ENCODE measurements around the gene APMAP. TPM values are rescaled to one million over a fixed set of nuclear protein-coding genes. Genes with fewer than 3 reads are reported as not detected.

APMAP gene
- total RNA-seq, 2 experiments from 2014 or later: 27.7 to 28.0 TPM

- H3K9me3 ChIP-seq (ENCODE audit: low read length): no peaks in the 10 kb centered on the region
- H3K4me2 ChIP-seq (ENCODE audit: low read length): no peak overlapping the region
- no peaks in the 10 kb centered on the region for H3K79me2 ChIP-seq (ENCODE audit: insufficient read depth, low read depth, low read length)
- ChIA-PET POLR2A (no interaction called here), CTCF (ENCODE audit: unreplicated experiment) (no interaction called here)
- no TSS peak for BruUV-seq (replicated peaks)
- H3K9me2 ChIP-seq (ENCODE audit: insufficient read depth, low read length): no peaks in the 10 kb centered on the region
- no peak overlapping the region for H3K27ac ChIP-seq (ENCODE audit: low read depth, low read length, poor library complexity, severe bottlenecking)
- no peak for DNase-seq (ENCODE audit: low spot score)
- intact Hi-C loops (cut with micrococcal nuclease; ENCODE audit: unreplicated experiment): loop anchor here (2.0 to 5.0 kb wide), 3 partner anchors 44 to 754 kb away; no protein-coding TSS in a partner anchor
- TF ChIP-seq, protein P1, sequence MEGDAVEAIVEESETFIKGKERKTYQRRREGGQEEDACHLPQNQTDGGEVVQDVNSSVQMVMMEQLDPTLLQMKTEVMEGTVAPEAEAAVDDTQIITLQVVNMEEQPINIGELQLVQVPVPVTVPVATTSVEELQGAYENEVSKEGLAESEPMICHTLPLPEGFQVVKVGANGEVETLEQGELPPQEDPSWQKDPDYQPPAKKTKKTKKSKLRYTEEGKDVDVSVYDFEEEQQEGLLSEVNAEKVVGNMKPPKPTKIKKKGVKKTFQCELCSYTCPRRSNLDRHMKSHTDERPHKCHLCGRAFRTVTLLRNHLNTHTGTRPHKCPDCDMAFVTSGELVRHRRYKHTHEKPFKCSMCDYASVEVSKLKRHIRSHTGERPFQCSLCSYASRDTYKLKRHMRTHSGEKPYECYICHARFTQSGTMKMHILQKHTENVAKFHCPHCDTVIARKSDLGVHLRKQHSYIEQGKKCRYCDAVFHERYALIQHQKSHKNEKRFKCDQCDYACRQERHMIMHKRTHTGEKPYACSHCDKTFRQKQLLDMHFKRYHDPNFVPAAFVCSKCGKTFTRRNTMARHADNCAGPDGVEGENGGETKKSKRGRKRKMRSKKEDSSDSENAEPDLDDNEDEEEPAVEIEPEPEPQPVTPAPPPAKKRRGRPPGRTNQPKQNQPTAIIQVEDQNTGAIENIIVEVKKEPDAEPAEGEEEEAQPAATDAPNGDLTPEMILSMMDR (conservative IDR thresholded peaks at IDR 0.05; ENCODE audit: low read length): no peak
- no peak for TF ChIP-seq EZH2phosphoT487 (IDR thresholded peaks at IDR 0.05; ENCODE audit: borderline replicate concordance, low read depth, low read length)
- no peaks in the 10 kb centered on the region for H3K36me3 ChIP-seq (ENCODE audit: insufficient read depth, low read length)
- no peaks in the 10 kb centered on the region for H3K4me1 ChIP-seq (ENCODE audit: insufficient read depth, low read length, poor library complexity, severe bottlenecking)
- no peak overlapping the region for H3K4me3 ChIP-seq (ENCODE audit: low read depth, low read length, poor library complexity, severe bottlenecking)
- no peak overlapping the region for H2AFZ ChIP-seq (ENCODE audit: low read length)
- no peaks in the 10 kb centered on the region for H4K20me1 ChIP-seq (ENCODE audit: insufficient read depth, low read length)
Measured at GRCh38 chr20:24916412-24916811, 76.1 kb downstream of the APMAP start.

DNA sequence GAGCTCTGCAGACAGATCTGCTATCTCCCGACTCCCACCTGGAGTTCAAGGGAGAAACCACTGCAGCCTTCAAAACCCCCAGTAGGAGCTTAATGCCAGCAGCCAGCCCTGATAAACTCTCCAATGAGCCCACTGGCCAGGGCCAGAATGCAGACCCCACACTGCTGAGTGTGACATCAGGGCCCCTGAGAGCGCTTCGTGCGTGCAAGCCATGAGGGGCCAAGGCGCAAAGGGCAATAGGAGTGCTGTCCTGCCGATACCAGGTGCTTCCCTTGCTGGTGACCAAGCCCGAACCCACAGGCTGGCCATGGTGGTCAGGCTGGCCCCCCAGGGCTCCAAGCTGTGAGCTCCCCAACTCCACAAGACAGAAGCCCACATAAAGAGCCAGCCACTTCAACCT is 76.7 kb downstream of the APMAP start:
- Histone ChIP-seq H2AFZ (ENCODE audit: low read length) (no peak overlapping the region), H4K20me1 (ENCODE audit: insufficient read depth, low read length) (no peaks in the 10 kb centered on the region), H3K79me2 (ENCODE audit: insufficient read depth, low read depth, low read length) (no peaks in the 10 kb centered on the region), H3K36me3 (ENCODE audit: insufficient read depth, low read length) (no peaks in the 10 kb centered on the region), H3K4me3 (ENCODE audit: low read depth, low read length, poor library complexity, severe bottlenecking) (no peak overlapping the region), H3K4me2 (ENCODE audit: low read length) (no peak overlapping the region), H3K27ac (ENCODE audit: low read depth, low read length, poor library complexity, severe bottlenecking) (no peak overlapping the region), H3K9me2 (ENCODE audit: insufficient read depth, low read length) (no peaks in the 10 kb centered on the region), H3K4me1 (ENCODE audit: insufficient read depth, low read length, poor library complexity, severe bottlenecking) (no peaks in the 10 kb centered on the region), H3K9me3 (ENCODE audit: low read length) (no peaks in the 10 kb centered on the region)
- intact Hi-C loops (cut with micrococcal nuclease; ENCODE audit: unreplicated experiment): loop anchor here (2.0 to 5.0 kb wide), 3 partner anchors 44 to 754 kb away; no protein-coding TSS in a partner anchor
- BruUV-seq (replicated peaks): no TSS peak
- no peak for DNase-seq (ENCODE audit: low spot score)
- CTCF ChIA-PET (ENCODE audit: unreplicated experiment): no interaction called here
- no peak for TF ChIP-seq EZH2phosphoT487 (IDR thresholded peaks at IDR 0.05; ENCODE audit: borderline replicate concordance, low read depth, low read length)
- TF ChIP-seq, protein P1 (conservative IDR thresholded peaks at IDR 0.05; ENCODE audit: low read length): no peak
- POLR2A ChIA-PET: no interaction called here

DNA sequence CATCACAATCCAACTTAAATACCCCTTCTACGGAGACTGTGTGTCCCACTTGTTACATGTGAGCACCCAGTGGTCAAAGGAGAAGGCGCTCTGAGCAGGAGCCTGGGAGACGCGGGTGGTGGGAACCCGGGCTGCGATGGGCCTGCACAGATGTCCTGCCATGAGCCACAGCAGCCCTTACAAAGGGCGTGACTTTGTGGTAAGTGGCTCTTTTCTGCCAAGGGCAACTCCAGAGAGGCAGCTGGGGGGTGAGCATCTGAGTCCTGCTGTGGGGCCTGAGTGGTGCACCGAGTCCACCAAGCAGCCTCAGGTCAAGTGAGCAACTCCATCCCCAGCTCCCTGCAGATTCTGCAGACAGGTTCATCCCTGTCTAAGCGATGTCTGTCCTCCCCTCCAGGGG is 77.1 kb downstream of the APMAP start:
- H4K20me1 ChIP-seq (ENCODE audit: insufficient read depth, low read length): no peaks in the 10 kb centered on the region
- TF ChIP-seq, protein P1 (conservative IDR thresholded peaks at IDR 0.05; ENCODE audit: low read length): no peak
- TF ChIP-seq EZH2phosphoT487 (IDR thresholded peaks at IDR 0.05; ENCODE audit: borderline replicate concordance, low read depth, low read length): no peak
- H3K4me1 ChIP-seq (ENCODE audit: insufficient read depth, low read length, poor library complexity, severe bottlenecking): no peaks in the 10 kb centered on the region
- intact Hi-C loops (cut with micrococcal nuclease; ENCODE audit: unreplicated experiment): loop anchor here (5.0 kb wide), 2 partner anchors 43 to 753 kb away; no protein-coding TSS in a partner anchor
- no peak overlapping the region for H2AFZ ChIP-seq (ENCODE audit: low read length)
- no peak overlapping the region for H3K27ac ChIP-seq (ENCODE audit: low read depth, low read length, poor library complexity, severe bottlenecking)
- H3K4me2 ChIP-seq (ENCODE audit: low read length): no peak overlapping the region
- H3K4me3 ChIP-seq (ENCODE audit: low read depth, low read length, poor library complexity, severe bottlenecking): no peak overlapping the region
- no TSS peak for BruUV-seq (replicated peaks)
- no peaks in the 10 kb centered on the region for H3K36me3 ChIP-seq (ENCODE audit: insufficient read depth, low read length)
- no peak for DNase-seq (ENCODE audit: low spot score)
- no peaks in the 10 kb centered on the region for H3K79me2 ChIP-seq (ENCODE audit: insufficient read depth, low read depth, low read length)
- H3K9me3 ChIP-seq (ENCODE audit: low read length): no peaks in the 10 kb centered on the region
- ChIA-PET POLR2A (no interaction called here), CTCF (ENCODE audit: unreplicated experiment) (no interaction called here)
- no peaks in the 10 kb centered on the region for H3K9me2 ChIP-seq (ENCODE audit: insufficient read depth, low read length)
